ENCODE results near the gene NUP42. TPM values are rescaled to one million over a fixed set of nuclear protein-coding genes. Genes with fewer than 3 reads are reported as not detected.

Gene NUP42
- polyA plus RNA-seq, 1 donor (not counting 4 experiments of a cell fraction or from before 2014, with no cell fraction given): 34.2 TPM

GRCh38 chr7:23234569-23235296 lies 52.9 kb downstream of the NUP42 start:
- Histone ChIP-seq H4K20me1 (ENCODE audit: control insufficient read depth, extremely low read depth, insufficient read depth, low read length) (no peaks in the 10 kb centered on the region), H3K9ac (ENCODE audit: control insufficient read depth, extremely low read depth, insufficient read depth, low read length) (peak overlapping the region; percentile 39), H3K4me1 (ENCODE audit: control insufficient read depth, extremely low read depth, insufficient read depth, low read length) (peaks cover 34% of the 10 kb centered on the region), H3K9me1 (ENCODE audit: control insufficient read depth, extremely low read depth, insufficient read depth, low read length) (peaks cover 4% of the 10 kb centered on the region), H3K4me3 (ENCODE audit: control insufficient read depth in 2 of 3, extremely low read depth in 1 of 3, insufficient read depth in 2 of 3, low read depth in 1 of 3, low read length in 3 of 3) (peak overlapping the region in 1 of 3 experiments; percentile 20), H3K36me3 (ENCODE audit: control insufficient read depth in 2 of 2, extremely low read depth in 1 of 2, insufficient read depth in 2 of 2, low read length in 2 of 2) (no peaks in the 10 kb centered on the region), H2AFZ (ENCODE audit: control insufficient read depth, low read length) (peak overlapping the region; percentile 79), H3K79me2 (ENCODE audit: control insufficient read depth, insufficient read depth, low read length) (no peaks in the 10 kb centered on the region), H3K27ac (ENCODE audit: control insufficient read depth, insufficient read depth, low read length) (peak overlapping the region; percentile 56), H3K27me3 (ENCODE audit: control insufficient read depth, extremely low read depth, insufficient read depth, low read length) (no peaks in the 10 kb centered on the region), H3K4me2 (ENCODE audit: control insufficient read depth, extremely low read depth, insufficient read depth, low read depth, low read length) (peak overlapping the region; percentile 83), H3K9me3 (ENCODE audit: control insufficient read depth, low read depth, low read length) (no peaks in the 10 kb centered on the region)
- FAIRE-seq: peak; percentile 64
- no peak for DNase-seq (ENCODE audit: low read depth, low spot score)
- no peak for TF ChIP-seq EZH2 (IDR thresholded peaks at IDR 0.05; ENCODE audit: low read length)
- TF ChIP-seq, protein P1, sequence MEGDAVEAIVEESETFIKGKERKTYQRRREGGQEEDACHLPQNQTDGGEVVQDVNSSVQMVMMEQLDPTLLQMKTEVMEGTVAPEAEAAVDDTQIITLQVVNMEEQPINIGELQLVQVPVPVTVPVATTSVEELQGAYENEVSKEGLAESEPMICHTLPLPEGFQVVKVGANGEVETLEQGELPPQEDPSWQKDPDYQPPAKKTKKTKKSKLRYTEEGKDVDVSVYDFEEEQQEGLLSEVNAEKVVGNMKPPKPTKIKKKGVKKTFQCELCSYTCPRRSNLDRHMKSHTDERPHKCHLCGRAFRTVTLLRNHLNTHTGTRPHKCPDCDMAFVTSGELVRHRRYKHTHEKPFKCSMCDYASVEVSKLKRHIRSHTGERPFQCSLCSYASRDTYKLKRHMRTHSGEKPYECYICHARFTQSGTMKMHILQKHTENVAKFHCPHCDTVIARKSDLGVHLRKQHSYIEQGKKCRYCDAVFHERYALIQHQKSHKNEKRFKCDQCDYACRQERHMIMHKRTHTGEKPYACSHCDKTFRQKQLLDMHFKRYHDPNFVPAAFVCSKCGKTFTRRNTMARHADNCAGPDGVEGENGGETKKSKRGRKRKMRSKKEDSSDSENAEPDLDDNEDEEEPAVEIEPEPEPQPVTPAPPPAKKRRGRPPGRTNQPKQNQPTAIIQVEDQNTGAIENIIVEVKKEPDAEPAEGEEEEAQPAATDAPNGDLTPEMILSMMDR (optimal IDR thresholded peaks at IDR 0.05 in 1 of 3, IDR thresholded peaks at IDR 0.05 in 1 of 3, conservative IDR thresholded peaks at IDR 0.05 in 1 of 3; ENCODE audit: extremely low read depth in 1 of 3, insufficient read depth in 2 of 3, low read length in 3 of 3): peak in 1 of 3 experiments; percentile 20
- dilution Hi-C loops (cut with MboI; ENCODE audit: extremely low pct_ligation_motif_present, low sequenced_read_pairs): no loop called here

- Histone ChIP-seq H3K9me3 (ENCODE audit: control insufficient read depth, low read depth, low read length) (no peaks in the 10 kb centered on the region), H2AFZ (ENCODE audit: control insufficient read depth, low read length) (no peak overlapping the region), H3K4me3 (ENCODE audit: control insufficient read depth in 2 of 3, extremely low read depth in 1 of 3, insufficient read depth in 2 of 3, low read depth in 1 of 3, low read length in 3 of 3) (no peak overlapping the region), H3K9me1 (ENCODE audit: control insufficient read depth, extremely low read depth, insufficient read depth, low read length) (peaks cover 4% of the 10 kb centered on the region), H4K20me1 (ENCODE audit: control insufficient read depth, extremely low read depth, insufficient read depth, low read length) (no peaks in the 10 kb centered on the region), H3K79me2 (ENCODE audit: control insufficient read depth, insufficient read depth, low read length) (no peaks in the 10 kb centered on the region), H3K27me3 (ENCODE audit: control insufficient read depth, extremely low read depth, insufficient read depth, low read length) (no peaks in the 10 kb centered on the region), H3K4me2 (ENCODE audit: control insufficient read depth, extremely low read depth, insufficient read depth, low read depth, low read length) (peak overlapping the region; percentile 39), H3K4me1 (ENCODE audit: control insufficient read depth, extremely low read depth, insufficient read depth, low read length) (peaks cover 34% of the 10 kb centered on the region), H3K9ac (ENCODE audit: control insufficient read depth, extremely low read depth, insufficient read depth, low read length) (peak overlapping the region; percentile 17), H3K36me3 (ENCODE audit: control insufficient read depth in 2 of 2, extremely low read depth in 1 of 2, insufficient read depth in 2 of 2, low read length in 2 of 2) (no peaks in the 10 kb centered on the region), H3K27ac (ENCODE audit: control insufficient read depth, insufficient read depth, low read length) (peak overlapping the region; percentile 66)
- DNase-seq (ENCODE audit: low read depth, low spot score) (peak; percentile 50), FAIRE-seq (peak; percentile 97)
- TF ChIP-seq EZH2 (IDR thresholded peaks at IDR 0.05; ENCODE audit: low read length): no peak
- TF ChIP-seq, protein P1 (optimal IDR thresholded peaks at IDR 0.05 in 1 of 3, IDR thresholded peaks at IDR 0.05 in 1 of 3, conservative IDR thresholded peaks at IDR 0.05 in 1 of 3; ENCODE audit: extremely low read depth in 1 of 3, insufficient read depth in 2 of 3, low read length in 3 of 3): no peak
- dilution Hi-C loops (cut with MboI; ENCODE audit: extremely low pct_ligation_motif_present, low sequenced_read_pairs): no loop called here
These were observed 54.0 kb downstream of the NUP42 start for GRCh38 chr7:23235813-23236221.

Measured in keratinocyte (primary cell).